HG03521 (cell line): ENCODE results near the gene CDKN1B.
"Not testable (repeated sequence)": the region's sequence is repeated elsewhere in the genome, so short reads cannot be mapped to it uniquely, and the experiment has no call there.

Experiments
- ATAC-seq: cut with Tn5 transposase; IDR thresholded peaks from one replicate; pipeline ENCODE4 v1.9.1; 2021; ENCODE audit warnings: mild to moderate bottlenecking, moderate library complexity; ENCODE audit not compliant: unreplicated experiment

CDKN1B gene

DNA sequence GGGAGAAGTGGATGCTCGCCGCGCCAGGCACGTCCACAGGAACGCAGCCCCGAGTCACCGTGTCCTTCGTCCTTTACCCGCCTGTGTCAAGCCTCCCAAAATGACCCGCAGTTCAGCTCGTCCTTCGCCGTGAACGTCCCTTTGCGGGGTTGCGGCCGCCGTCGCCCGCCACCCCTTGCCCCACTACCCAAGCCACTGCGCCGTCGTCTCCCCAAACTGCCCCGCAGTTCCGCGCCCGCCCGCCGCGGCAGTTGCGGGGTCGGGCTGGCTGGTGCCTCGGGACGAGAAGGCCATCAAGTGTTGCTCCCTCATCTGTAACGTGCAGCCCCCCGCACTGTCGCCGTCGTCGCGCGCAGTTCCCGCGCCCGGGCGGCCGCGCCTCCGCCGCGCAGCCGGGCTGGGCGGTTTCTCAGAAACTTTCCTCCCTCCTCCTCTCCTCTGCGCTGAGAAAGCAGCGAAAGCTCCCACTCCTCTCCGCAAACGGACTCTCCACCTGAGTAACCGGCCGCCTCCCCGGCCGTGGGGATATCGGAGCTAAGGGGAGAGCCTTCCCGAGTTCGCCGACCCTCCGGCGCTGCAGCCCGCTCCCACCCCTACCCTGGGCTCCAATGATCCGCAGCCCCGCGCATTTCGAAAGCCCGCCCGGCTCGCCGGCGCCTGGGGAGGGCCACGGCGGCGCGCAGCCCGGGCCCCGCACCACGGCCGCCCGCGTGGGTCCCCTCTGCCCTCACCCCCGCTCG, 6.7 kb downstream of the CDKN1B start:
- no peak for ATAC-seq

DNA sequence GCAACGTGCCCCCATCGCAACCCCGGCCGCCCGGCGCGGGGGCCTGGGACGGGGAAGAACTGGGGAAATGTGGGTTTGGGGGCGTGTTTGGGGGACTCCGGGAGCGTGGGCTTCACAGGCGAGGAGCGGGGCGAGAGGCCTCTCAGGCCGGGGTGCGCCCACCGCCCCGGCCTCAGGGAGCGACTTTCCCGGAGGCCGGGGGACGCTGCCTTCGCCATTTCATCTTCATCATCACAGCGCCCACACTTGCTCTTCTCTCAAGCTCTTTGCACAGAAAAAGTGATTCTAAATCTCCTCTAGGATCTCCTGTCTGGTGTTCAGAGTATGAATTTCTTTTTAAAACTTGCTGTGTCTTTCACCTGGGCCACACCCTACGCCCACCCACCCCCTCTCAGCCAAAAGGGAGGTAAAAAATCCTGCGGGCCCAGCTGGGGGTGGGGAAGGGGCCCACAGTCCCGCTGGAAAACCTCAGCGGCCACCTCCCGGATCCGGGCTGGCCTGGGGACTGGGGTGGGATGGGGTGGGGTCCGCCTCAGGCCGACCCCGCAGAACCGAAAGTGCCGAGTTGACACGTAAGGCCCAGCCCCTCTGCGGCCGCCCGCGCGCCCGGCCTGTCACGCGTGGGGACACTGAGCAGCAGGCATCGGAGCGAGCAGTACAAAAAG, 7.4 kb downstream of the CDKN1B start:
- ATAC-seq = peak; percentile 17

DNA sequence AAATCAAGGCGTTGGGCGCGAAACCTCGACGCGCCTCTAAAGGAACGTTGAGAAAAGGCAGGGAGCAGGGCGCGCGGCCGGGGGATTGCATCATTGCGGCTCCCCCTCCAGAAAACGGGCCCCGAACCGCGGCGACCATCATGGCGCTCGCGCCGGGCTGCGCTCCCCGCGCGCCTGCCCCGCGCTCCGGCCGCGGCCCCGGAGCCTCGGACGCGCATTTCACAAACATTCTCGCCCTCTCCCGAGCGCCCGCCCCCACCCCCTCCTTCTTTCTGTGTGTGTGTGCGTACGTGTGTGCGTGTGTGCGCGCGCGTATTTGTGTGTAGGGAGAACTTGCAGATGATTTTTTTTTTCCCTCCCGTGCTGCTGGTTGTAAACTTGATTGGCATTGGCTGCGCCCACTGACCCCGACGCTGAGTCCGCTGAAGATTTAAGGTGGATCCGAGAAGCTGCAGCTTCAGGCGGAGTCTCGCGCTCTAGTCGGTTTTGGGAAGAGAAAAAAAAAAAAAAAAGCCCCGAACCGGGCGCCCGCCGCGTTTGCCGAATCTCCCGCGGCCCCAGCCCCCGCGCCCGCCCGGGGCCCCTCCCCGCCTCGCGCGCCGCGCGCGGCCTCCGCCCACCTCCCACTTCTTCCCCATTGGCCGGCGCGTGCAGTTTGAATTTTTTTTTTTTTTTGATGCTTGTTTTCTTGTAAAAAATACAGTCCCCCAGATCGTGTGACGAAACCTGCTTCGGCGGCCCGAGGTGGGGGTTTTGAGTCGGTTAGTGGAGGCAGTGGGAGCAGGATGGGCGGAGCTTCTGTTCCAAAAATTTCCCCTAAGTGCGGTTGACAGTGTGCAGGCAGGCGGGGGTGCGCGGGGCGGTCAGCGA, 8.2 kb downstream of the CDKN1B start:
- peak; percentile 57 for ATAC-seq

DNA sequence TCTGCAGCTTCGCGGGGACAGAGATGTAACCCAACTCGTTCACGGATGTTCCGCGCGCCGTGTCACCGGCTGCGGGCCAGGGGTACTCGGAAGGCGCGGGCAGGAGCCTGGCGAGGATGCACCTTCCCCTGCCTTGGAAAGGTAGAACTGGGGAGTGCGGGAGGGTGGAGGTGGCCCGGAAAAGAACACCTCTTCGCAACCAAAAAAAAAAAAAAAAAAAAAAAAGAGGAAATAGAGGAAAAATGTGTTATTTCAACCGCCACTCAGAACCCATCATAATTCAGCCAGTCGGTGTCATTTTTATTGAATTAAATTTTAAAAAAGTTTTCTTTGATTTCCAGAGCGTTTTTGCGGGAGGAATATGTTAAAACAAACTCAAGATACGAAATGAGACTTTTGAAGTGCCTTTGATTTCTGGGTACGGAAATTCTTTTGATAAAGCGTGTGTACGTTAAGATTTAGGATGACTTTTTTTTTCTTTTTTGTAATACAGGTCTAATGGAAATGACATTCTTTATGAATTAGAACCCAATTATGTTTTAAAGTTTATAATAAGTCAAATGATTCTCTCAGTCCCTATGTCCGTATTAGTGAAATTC, 8.9 kb downstream of the CDKN1B start:
- no peak for ATAC-seq

GRCh38 chr12:12726555-12727093, 9.5 kb downstream of the CDKN1B start:
- ATAC-seq = no peak

DNA sequence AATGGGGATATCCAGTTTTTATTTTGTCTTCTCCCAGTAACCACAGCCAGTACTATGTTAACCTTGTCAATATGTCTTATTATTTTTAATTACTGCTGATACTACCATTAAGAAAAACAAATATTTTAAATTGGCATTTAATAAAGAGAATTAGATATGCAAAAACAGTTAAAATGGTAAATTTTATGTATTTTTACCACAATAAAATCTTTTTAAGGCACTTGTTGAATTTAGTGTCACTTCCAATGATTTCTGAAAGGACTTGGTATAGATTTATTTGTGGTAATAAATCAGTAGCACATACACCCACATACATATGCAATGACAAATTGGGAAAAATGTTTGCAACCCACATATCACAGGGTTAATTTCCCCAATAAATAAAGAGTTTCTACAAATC, 14.0 kb downstream of the CDKN1B start:
- ATAC-seq = no peak

GRCh38 chr12:12731785-12732184, 14.6 kb downstream of the CDKN1B start:
- ATAC-seq = no peak

GRCh38 chr12:12733118-12733517, 15.9 kb downstream of the CDKN1B start:
- ATAC-seq = no peak

GRCh38 chr12:12734054-12734453, 16.9 kb downstream of the CDKN1B start:
- no peak for ATAC-seq

DNA sequence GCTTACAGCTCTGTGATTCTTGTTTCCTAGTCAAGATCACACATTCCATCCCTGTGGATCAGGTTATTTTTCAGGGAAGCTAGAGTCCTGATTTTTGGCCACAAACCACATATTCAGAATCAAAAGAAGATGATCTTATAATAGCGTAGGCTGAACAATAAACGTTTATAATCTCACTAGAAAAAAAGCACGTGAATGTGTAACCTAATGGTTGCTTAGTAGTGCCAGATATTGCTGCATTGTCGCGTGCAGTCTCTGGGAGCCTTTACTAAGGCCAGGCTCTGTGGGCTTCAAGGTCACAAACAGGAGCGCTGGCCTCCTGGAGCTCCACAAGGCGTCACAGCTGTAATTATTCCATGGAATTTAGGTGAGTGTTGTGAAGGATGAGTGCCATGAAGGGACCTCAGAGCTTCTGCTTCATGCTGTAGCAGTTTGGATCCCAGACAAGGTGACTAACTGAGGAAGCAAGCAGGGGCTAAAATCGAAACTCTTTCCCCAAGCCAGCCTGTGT, 17.4 kb downstream of the CDKN1B start:
- no peak for ATAC-seq

- ATAC-seq = no peak
These were observed 18.1 kb downstream of the CDKN1B start for GRCh38 chr12:12735301-12735700.

GRCh38 chr12:12736759-12737676, 19.9 kb downstream of the CDKN1B start:
- ATAC-seq = peak; percentile 58

DNA sequence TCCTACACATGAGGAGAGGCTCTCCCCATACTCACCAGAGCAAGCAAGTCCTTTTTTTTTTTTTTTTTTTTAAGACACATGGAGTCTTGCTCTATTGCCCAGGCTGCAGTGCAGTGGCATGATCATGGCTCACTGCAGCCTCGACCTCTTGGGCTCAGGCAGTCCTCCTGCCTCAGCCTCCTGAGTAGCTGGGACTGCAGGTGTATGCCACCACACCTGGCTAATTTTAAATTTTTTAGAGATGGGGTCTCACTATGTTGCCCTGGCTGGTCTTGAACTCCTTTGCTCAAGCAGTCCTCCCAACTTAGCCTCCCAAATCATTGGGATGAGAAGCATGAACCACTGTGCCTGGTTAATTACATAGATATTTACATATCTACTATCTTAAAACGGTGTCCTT, 21.0 kb downstream of the CDKN1B start:
- ATAC-seq = not testable (repeated sequence)

- ATAC-seq = no peak
These were observed 24.5 kb downstream of the CDKN1B start for GRCh38 chr12:12741660-12742059.

- ATAC-seq = no peak
These were observed 27.6 kb downstream of the CDKN1B start for GRCh38 chr12:12744546-12745305.

- no peak for ATAC-seq
These were observed 28.5 kb downstream of the CDKN1B start for GRCh38 chr12:12745576-12746211.

GRCh38 chr12:12747278-12747677, 30.1 kb downstream of the CDKN1B start:
- no peak for ATAC-seq

- no peak for ATAC-seq
These were observed 30.9 kb downstream of the CDKN1B start for GRCh38 chr12:12748044-12748443.
